PC-9 (cell line): ENCODE results near the gene RTN4RL1. TPM values are rescaled to one million over a fixed set of nuclear protein-coding genes. Genes with fewer than 3 reads are reported as not detected.

Experiments used
- BruUV-seq: library from RNA; stranded (reverse); fragments of 400-500 nt; replicated peaks from 2 replicates; lab custom pipeline; 2021; lab: Mats Ljungman, UMichigan
- CTCF ChIA-PET: fragments of 300-600 bp; sonication (Branson Sonifier 250); formaldehyde crosslinking; loops from one replicate; lab custom pipeline; 2022; ENCODE audit warnings: antibody characterized with exemption; lab: Charles Lee
- POLR2A ChIA-PET: fragments of 300-600 bp; sonication (Branson Sonifier 250); formaldehyde crosslinking; loops from one replicate; lab custom pipeline; 2022; ENCODE audit warnings: antibody characterized with exemption; ENCODE audit not compliant: unreplicated experiment; lab: Charles Lee
- DNase-seq, 2 experiments: peaks; one replicate each; pipeline versions ENCODE4 v3.0.0 to v3.0.0-alpha.2; 2015 to 2022; ENCODE audit warnings: mixed read lengths in 1 of 2
- H2AFZ ChIP-seq: fragments of 200-600 bp; sonication (generic); 2 replicates; pipeline ENCODE4 v1.8.1; 2017; ENCODE audit warnings: antibody characterized with exemption
- H3F3A ChIP-seq: fragments of 200-600 bp; sonication (generic); 2 replicates; pipeline ENCODE4 v1.8.1; 2017; ENCODE audit warnings: antibody characterized with exemption, mild to moderate bottlenecking, low read depth; ENCODE audit not compliant: insufficient read depth
- H3K27ac ChIP-seq: fragments of 200-600 bp; sonication (generic); 2 replicates; pipeline ENCODE4 v1.6.1; 2016; ENCODE audit warnings: mixed run types
- H3K27me3 ChIP-seq: fragments of 200-600 bp; sonication (generic); 2 replicates; pipeline ENCODE4 v1.6.1; 2016; ENCODE audit warnings: low read depth, mixed run types; ENCODE audit not compliant: insufficient read depth
- H3K36me3 ChIP-seq: fragments of 200-600 bp; sonication (generic); 2 replicates; pipeline ENCODE4 v1.6.1; 2016; ENCODE audit warnings: low read depth, mixed run types
- H3K4me1 ChIP-seq: fragments of 200-600 bp; sonication (generic); replicated peaks from 2 replicates; pipeline ENCODE4 v1.6.1; 2016; ENCODE audit warnings: mixed run types; ENCODE audit not compliant: insufficient read depth
- H3K4me2 ChIP-seq: fragments of 200-600 bp; sonication (generic); 2 replicates; pipeline ENCODE4 v1.6.1; 2017; ENCODE audit warnings: mixed run types
- H3K4me3 ChIP-seq: fragments of 200-600 bp; sonication (generic); 2 replicates; pipeline ENCODE4 v1.6.1; 2016; ENCODE audit warnings: mixed run types
- H3K79me2 ChIP-seq: fragments of 200-600 bp; sonication (generic); 2 replicates; pipeline ENCODE4 v1.6.1; 2017; ENCODE audit warnings: low read depth, mixed run types
- H3K9me2 ChIP-seq: fragments of 200-600 bp; sonication (generic); 2 replicates; pipeline ENCODE4 v1.8.1; 2017; ENCODE audit warnings: mild to moderate bottlenecking; ENCODE audit not compliant: insufficient read depth
- H3K9me3 ChIP-seq: fragments of 200-600 bp; sonication (generic); 2 replicates; pipeline ENCODE4 v1.8.1; 2016; ENCODE audit warnings: low read depth; ENCODE audit not compliant: insufficient read depth
- H4K20me1 ChIP-seq: fragments of 200-600 bp; sonication (generic); 2 replicates; pipeline ENCODE4 v1.8.1; 2017; ENCODE audit not compliant: insufficient read depth
- EZH2 ChIP-seq: fragments of 200-600 bp; sonication (generic); IDR thresholded peaks from 2 replicates; pipeline ENCODE4 v1.8.0; 2017; ENCODE audit warnings: antibody characterized with exemption, low read depth
- intact Hi-C: fragments of 100-400 bp; cut with micrococcal nuclease; formaldehyde crosslinking; loops from one replicate; pipeline ENCODE4 v1.10.0; 2022; ENCODE audit not compliant: unreplicated experiment
- total RNA-seq: library from RNA; stranded (reverse); gene quantifications from 2 replicates; pipeline ENCODE4 v1.2.3, GENCODE V29; 2021
- TF ChIP-seq, protein P1 (sequence below): fragments of 200-600 bp; sonication (generic); conservative IDR thresholded peaks from 2 replicates; pipeline ENCODE4 v1.6.1; 2017; ENCODE audit warnings: mixed run types, antibody characterized with exemption, mild to moderate bottlenecking, moderate library complexity

The RTN4RL1 gene
- total RNA-seq, 1 experiment from 2014 or later: 0.13 TPM

DNA sequence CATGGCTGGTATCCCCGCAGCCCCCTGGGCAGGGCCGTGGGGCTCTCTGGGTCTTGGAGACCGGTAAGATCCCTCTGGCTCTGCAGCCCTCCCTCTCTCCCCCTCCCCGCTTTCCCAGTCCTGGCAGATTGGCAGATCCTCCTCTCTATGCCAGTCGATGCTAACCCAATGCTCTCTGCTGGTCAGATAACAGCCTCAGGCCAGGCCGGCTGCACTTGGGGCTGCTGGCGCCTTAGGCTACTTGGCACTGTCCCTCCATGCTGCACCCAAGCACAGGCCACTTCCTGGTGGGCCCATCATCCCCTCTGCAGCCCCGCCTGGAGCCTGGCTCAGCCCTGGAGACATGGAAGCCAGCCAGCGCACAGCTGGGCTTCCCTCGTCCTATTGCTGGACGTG is 81.7 kb downstream of the RTN4RL1 start:
- no peak for TF ChIP-seq EZH2
- TF ChIP-seq, protein P1, sequence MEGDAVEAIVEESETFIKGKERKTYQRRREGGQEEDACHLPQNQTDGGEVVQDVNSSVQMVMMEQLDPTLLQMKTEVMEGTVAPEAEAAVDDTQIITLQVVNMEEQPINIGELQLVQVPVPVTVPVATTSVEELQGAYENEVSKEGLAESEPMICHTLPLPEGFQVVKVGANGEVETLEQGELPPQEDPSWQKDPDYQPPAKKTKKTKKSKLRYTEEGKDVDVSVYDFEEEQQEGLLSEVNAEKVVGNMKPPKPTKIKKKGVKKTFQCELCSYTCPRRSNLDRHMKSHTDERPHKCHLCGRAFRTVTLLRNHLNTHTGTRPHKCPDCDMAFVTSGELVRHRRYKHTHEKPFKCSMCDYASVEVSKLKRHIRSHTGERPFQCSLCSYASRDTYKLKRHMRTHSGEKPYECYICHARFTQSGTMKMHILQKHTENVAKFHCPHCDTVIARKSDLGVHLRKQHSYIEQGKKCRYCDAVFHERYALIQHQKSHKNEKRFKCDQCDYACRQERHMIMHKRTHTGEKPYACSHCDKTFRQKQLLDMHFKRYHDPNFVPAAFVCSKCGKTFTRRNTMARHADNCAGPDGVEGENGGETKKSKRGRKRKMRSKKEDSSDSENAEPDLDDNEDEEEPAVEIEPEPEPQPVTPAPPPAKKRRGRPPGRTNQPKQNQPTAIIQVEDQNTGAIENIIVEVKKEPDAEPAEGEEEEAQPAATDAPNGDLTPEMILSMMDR: no peak
- Histone ChIP-seq H4K20me1 (no peaks in the 10 kb centered on the region), H3K27ac (no peak overlapping the region), H3K9me3 (no peaks in the 10 kb centered on the region), H3K79me2 (no peaks in the 10 kb centered on the region), H3K36me3 (no peaks in the 10 kb centered on the region), H2AFZ (no peak overlapping the region), H3K4me3 (no peak overlapping the region), H3K27me3 (no peaks in the 10 kb centered on the region), H3K4me1 (no peaks in the 10 kb centered on the region), H3F3A (peaks cover 14% of the 10 kb centered on the region; the same call in 1 of the 2 replicates), H3K9me2 (no peaks in the 10 kb centered on the region), H3K4me2 (no peak overlapping the region)
- intact Hi-C loops: no loop called here
- DNase-seq: no peak
- no TSS peak for BruUV-seq
- CTCF ChIA-PET: no interaction called here
- POLR2A ChIA-PET: no interaction called here

DNA sequence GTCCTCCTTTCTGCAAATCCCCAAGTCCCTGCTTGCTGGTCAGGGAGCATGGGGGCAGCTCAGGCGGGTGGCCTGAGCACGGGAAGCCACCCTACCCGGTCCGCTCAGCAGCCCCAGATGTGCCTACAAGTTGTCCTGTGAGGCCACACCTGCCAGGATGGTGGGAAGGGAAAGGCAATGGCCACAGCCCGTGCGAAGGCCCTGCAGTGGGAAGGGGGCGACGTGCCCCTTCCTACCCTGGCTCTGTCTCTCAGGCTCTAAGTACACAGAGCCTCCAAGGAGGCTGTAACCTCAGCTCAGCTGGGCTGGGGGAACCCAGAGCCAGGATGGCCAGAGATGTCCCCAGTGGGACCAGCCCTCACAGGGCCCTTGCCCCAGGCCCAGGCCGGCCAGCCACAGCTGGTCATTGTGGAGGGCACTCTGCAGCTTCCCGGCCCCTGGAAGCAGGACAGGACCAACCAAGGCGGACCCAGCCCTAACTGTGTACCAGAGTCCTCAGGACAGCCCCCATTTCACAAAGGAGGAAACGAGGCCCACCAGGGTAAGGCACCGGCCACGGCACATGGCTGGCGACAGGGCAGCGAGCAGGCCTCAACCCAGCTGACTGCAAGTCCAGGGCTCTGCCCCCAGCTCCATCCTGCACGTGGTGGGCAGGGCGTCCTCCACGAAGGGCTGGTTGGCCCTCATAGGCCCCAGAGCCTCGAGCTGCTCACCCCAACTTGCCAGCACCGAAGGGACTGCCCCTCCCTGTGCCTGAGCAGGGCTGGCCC is 82.3 kb downstream of the RTN4RL1 start:
- ChIA-PET CTCF (no interaction called here), POLR2A (no interaction called here)
- H3K79me2 ChIP-seq: no peaks in the 10 kb centered on the region
- DNase-seq: no peak
- H3K27me3 ChIP-seq: no peaks in the 10 kb centered on the region
- H3K9me3 ChIP-seq: no peaks in the 10 kb centered on the region
- no peak overlapping the region for H3K4me2 ChIP-seq
- TF ChIP-seq EZH2: no peak
- TF ChIP-seq, protein P1: no peak
- H3K4me1 ChIP-seq: no peaks in the 10 kb centered on the region
- no peak overlapping the region for H2AFZ ChIP-seq
- no peaks in the 10 kb centered on the region for H3K36me3 ChIP-seq
- H3K9me2 ChIP-seq: no peaks in the 10 kb centered on the region
- peaks cover 14% of the 10 kb centered on the region; the same call in 1 of the 2 replicates for H3F3A ChIP-seq
- BruUV-seq: no TSS peak
- no peaks in the 10 kb centered on the region for H4K20me1 ChIP-seq
- no peak overlapping the region for H3K4me3 ChIP-seq
- intact Hi-C loops: no loop called here
- no peak overlapping the region for H3K27ac ChIP-seq

DNA sequence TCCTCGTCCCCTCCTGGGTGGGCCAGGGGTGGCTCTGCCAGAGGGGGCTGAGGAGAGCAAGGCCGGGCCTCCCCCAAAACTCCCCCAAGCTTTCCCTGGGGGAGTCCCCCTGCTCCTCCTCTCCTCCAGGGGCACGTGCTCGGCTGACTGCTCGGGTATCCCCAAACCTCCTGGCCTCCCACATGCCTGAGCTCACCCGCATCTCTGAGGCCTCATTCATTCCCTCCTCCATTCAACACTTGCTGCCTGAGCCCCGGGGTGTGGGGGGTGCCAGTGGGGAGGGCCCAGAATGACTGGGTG is 83.1 kb downstream of the RTN4RL1 start:
- Histone ChIP-seq H3K9me3 (no peaks in the 10 kb centered on the region), H4K20me1 (no peaks in the 10 kb centered on the region), H3K9me2 (no peaks in the 10 kb centered on the region), H3K27ac (no peak overlapping the region), H2AFZ (no peak overlapping the region), H3K36me3 (no peaks in the 10 kb centered on the region), H3K4me3 (no peak overlapping the region), H3K27me3 (no peaks in the 10 kb centered on the region), H3K4me1 (no peaks in the 10 kb centered on the region), H3K4me2 (no peak overlapping the region), H3F3A (peaks cover 13% of the 10 kb centered on the region; the same call in 1 of the 2 replicates), H3K79me2 (no peaks in the 10 kb centered on the region)
- no TSS peak for BruUV-seq
- TF ChIP-seq, protein P1: no peak
- intact Hi-C loops: no loop called here
- ChIA-PET CTCF (interaction anchor here (0.6 kb wide), 1 partner anchor 33 kb away, joined by 23 read pairs; no protein-coding TSS in a partner anchor), POLR2A (no interaction called here)
- DNase-seq: no peak
